Limb (tissue), 2 donors: Measurements from ENCODE around the gene TCF12.
"Not testable (repeated sequence)": the region's sequence is repeated elsewhere in the genome, so short reads cannot be mapped to it uniquely, and the experiment has no call there.

Source experiments
- DNase-seq, 2 donors: peaks; one replicate each; pipeline ENCODE4 v3.0.0-alpha.2; 2016; ENCODE audit errors: extremely low spot score in 2 of 2

The TCF12 gene

GRCh38 chr15:56946150-56946549 lies 27.7 kb downstream of the TCF12 start:
- DNase-seq, result no peak

GRCh38 chr15:56948000-56948763 lies 29.7 kb downstream of the TCF12 start:
- no peak for DNase-seq

- DNase-seq, result no peak
Measured at GRCh38 chr15:56948764-56949101, 30.3 kb downstream of the TCF12 start.

GRCh38 chr15:56950979-56951378 lies 32.5 kb downstream of the TCF12 start:
- DNase-seq, result no peak

- DNase-seq, result no peak
Measured at GRCh38 chr15:56953790-56954189, 35.3 kb downstream of the TCF12 start.

GRCh38 chr15:56955011-56955410 lies 36.6 kb downstream of the TCF12 start:
- not testable (repeated sequence) for DNase-seq

- no peak for DNase-seq
Measured at GRCh38 chr15:56956538-56956937, 38.1 kb downstream of the TCF12 start.

GRCh38 chr15:56957812-56958406 lies 39.5 kb downstream of the TCF12 start:
- DNase-seq, result no peak

- DNase-seq, result no peak
Measured at GRCh38 chr15:56959318-56959648, 40.8 kb downstream of the TCF12 start.

GRCh38 chr15:56960116-56960515 lies 41.7 kb downstream of the TCF12 start:
- no peak for DNase-seq

- DNase-seq, result no peak
Measured at GRCh38 chr15:56963126-56963525, 44.7 kb downstream of the TCF12 start.

GRCh38 chr15:56963710-56964109 lies 45.3 kb downstream of the TCF12 start:
- DNase-seq, result peak; percentile 34 to 61

- DNase-seq, result no peak
Measured at GRCh38 chr15:56964182-56964581, 45.7 kb downstream of the TCF12 start.

GRCh38 chr15:56965231-56966013 lies 47.0 kb downstream of the TCF12 start:
- DNase-seq, result no peak

GRCh38 chr15:56967336-56967735 lies 48.9 kb downstream of the TCF12 start:
- no peak for DNase-seq

- DNase-seq, result no peak
Measured at GRCh38 chr15:56968256-56968655, 49.8 kb downstream of the TCF12 start.

GRCh38 chr15:56968821-56969220 lies 50.4 kb downstream of the TCF12 start:
- DNase-seq, result no peak

GRCh38 chr15:56969265-56969895 lies 50.9 kb downstream of the TCF12 start:
- DNase-seq, result no peak

- no peak for DNase-seq
Measured at GRCh38 chr15:56971571-56971970, 53.1 kb downstream of the TCF12 start.

GRCh38 chr15:56972016-56972415 lies 53.6 kb downstream of the TCF12 start:
- DNase-seq, result no peak

- DNase-seq, result no peak
Measured at GRCh38 chr15:56972426-56972825, 54.0 kb downstream of the TCF12 start.

GRCh38 chr15:56973463-56973862 lies 55.0 kb downstream of the TCF12 start:
- DNase-seq, result no peak
